CD4-positive, alpha-beta T cell treated with Interleukin-6 for 4 hours (primary cell): ENCODE data around the gene AMBRA1.

Source experiments
- DNase-seq: peaks from one replicate; pipeline ENCODE4 v3.0.0-alpha.2; 2020; ENCODE audit warnings: mixed read lengths

AMBRA1 gene

DNA sequence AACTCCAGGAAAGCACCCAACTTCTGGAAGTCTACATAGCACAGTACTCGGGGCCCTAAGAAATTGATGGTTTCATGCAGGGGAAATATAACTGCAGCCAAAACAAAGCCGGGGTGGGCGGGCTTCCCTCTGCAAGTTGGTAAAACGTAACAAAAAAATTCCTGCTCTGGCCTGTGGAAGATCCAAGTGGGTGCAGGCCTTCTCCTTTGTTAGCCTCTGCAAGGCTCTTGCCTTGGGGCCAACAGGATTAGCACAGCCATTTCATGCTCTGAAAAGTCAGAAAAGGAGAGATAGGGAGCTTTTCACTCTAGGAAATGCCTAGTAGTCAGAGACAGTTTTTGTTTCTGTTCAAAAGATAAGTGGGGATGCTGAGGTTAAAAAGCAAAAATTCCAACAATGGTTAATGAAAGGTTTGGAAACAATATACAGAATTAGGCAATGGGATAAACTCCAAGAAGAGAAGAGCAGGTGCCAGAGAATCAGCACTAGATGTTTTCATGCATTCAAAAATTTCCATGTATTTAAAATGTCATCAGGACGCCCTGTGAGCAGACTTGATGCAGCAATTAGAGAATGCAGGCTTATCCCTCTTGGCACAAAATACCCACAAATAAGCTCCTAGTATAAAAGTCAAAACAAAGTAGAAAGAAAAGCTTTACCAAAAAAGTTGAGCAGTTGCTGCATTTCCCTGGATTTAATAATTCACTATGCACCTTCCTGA is 130.0 kb downstream of the AMBRA1 start:
- no peak for DNase-seq

DNA sequence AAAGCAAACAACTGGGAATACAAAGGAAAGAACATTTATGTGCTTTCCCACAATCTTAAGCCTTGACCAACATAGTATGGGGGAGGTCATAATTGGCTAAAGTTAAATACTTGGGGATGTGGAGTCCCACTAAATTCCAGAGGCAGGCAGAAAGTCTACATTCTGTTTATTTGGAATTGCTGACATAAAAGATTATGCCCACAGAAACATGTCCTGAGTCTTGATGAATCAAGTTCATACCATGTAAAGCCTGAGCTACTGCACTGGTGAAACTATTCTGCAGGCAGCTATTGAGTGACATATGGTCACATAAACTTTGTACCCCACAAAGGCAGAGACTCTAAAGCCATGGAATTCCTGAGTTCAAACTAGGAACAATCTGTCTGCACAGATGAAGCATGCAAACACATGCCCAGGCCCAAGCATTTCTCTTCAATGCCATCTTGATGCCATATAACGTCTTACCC is 132.3 kb downstream of the AMBRA1 start:
- no peak for DNase-seq

DNA sequence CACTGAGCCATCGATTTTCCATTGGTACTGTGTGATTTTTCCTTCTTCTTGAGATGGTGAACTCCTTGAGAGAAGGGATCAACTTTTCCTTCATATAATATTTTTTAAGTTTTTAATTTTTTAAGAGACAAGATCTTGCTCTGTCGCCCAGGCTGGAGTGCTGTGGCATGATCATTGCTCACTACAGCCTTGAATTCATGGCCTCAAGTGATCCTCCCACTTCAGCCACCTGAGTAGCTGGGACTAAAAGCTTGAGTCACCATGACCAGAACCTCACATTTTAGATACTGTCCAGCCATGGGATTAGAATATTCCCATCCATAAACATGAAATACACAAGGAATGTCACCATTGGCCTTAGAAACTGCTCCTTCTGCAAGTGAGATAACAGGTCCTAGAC is 135.3 kb downstream of the AMBRA1 start:
- no peak for DNase-seq

DNA sequence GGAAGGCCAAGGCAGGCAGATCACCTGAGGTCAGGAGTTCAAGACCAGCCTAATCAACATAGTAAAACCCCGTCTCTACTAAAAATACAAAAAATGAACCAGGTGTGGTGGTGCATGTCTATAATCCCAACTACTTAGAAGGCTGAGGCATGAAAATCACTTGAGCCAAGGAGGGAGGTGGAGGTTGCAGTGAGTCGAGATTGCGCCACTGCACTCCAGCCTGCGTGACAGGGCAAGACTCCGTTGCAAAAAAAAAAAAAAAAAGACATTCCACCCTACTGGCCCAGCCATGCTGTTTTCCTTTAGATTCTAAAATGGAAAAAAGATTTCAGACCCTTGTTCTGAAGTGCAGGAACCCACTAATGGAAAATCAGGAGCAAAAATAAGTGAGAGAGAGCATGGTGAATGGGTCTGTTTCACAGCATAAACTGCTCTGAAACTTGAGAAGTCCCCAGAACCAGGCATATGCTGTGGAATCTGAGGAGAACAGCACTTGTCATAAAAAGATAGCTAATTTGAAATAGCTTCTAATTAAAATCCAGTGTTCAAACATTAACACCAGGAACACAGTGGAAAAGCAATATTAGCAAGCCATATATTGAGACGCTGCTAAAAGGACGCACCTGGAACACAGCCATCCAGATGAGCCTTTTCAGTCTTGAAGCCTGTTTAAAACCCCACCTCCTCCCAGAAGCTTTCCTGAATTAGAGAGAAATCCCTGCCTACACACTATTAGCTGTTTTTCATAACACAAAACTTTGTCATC is 136.0 kb downstream of the AMBRA1 start:
- no peak for DNase-seq

DNA sequence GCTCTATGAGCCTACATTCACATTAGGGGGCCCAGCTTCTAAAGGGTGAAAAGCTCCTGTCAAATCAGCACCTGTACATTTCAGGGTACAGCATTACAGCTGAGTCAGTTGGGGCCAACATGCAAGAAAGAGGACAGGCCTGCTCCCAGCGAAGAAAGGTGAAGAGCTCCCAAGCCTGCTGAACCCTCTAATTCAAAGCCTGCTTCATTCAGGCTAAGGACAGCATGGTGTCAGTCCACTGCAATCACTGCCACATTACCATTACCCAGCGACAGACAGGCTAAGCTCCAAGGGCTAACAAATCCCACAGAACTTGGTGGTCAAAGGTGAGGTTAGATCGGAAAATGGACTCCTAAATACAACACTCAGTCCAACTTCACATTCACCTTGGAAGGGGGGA is 136.8 kb downstream of the AMBRA1 start:
- no peak for DNase-seq

DNA sequence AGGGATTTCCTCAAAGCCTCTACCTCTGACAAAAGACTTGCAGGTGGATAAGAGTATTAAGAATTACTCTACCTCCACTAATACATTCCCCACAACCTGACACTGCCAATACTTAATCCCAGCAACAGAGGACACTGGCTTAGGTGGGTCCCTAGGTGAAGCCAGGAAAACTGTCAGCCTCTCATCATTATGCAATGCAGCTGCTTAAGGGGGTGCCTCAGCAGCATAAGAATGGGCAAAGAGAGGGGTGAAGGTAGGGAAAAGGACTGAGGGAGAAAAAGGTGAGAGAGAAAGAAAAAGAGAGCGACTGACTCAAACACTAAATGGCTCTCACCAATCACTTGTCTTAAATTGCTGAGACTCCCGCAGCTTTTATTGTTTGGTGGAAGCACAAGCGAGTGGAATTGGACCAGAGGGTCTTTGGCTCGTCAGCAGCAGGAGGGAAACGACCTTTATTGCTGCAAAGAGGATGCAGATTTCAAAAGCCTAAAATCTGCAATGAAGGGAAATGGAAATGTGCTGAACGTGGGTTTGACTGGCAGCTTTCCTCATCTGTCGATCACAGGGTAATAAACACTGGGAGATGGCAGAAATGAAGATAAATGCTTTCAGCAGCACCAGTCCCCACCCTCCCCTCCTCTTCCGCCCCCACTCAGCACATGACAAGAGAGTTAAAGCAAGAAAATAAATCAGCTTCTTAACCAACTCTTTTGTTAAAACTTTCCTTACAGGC is 137.4 kb downstream of the AMBRA1 start:
- DNase-seq = no peak

DNA sequence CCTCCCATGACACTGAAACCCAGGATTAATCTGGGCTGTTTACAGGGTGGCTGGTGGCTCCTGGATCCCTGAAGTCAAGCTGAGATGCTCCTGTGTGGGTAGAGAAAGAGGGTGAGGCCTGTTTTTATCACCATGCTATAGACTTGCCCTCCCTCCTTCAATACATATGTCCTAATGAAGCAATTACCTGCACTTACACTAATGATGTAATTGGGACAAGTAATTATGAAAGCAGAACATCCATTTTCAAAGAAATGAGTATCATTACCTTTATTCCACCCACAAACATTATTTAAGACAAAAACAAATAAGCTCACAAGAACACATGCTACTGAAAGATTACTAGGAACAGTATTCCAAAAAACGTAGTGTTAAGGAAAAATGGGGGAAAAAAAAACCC is 138.0 kb downstream of the AMBRA1 start:
- DNase-seq = no peak

DNA sequence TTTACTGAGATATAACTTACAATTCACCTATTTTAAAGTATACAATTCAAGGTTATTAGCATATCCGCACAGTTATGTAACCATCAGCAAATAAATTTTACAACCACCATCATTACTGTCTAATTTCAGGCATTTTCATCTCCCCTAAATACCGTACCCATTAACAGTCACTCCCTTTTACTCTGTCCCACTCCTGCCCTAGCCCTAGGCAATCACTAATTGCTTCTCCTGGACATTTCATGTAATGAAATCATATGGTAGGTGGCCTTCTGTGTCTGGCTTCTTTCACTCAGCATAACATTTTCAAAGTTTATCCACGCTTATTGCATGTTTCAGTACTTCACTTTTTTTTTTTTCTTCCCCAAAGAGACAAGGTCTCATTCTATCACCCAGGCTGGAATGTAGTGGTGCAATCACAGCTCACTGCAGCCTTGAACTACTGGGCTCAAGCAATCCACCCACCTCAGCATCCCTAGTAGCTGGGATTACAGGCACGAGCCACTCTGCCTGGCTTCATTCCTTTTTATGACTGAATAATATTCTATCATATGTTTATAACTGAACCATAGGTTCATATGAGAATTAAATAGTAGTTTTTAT is 140.8 kb downstream of the AMBRA1 start:
- no peak for DNase-seq

DNA sequence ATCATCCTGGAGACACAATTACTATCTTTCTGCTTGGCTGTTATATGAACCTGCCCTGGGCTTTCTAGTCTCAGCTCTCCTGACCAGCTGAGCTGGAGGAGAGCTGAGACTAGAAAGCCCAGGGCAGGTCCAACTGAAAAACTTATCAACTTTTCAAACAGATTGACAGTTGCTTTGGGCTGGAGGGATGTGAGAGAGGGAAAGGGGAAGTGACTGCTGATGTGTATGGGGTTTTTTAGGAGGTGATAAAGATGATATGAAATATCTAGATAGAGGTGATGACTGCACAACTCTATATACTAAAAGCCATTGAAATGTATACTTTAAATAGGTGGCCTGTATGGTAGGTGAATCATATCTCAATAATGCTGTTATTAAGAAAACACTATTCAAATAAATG is 142.1 kb downstream of the AMBRA1 start:
- no peak for DNase-seq

DNA sequence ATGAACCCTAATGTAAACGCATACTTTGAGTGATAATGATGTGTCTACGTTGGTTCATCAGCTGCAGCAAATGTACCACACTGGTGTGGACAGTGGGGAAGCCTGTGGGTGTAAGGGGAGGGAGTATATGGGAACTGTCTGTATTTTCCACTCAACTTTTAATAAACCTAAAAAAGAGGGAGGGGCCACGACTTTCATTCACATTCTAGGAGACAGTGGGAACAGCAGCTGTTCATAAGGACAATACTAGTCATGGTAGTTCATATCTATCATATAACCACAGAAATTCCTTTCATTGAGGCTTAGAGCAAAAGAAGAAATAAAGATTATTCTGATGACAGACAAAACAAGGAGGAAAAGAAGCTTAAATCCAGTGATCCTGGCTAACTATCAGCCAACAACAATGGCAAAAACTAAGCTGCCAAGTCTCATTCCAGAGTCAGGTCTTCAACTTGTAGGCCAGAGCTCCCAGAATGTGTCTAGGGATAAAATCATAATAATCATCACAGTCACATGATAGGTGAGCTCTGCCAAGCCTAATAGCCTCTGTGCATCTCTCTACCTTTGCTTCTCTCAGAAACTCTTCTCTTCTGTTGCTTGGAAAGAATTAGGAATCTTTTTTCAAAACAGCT is 142.9 kb downstream of the AMBRA1 start:
- DNase-seq = no peak

DNA sequence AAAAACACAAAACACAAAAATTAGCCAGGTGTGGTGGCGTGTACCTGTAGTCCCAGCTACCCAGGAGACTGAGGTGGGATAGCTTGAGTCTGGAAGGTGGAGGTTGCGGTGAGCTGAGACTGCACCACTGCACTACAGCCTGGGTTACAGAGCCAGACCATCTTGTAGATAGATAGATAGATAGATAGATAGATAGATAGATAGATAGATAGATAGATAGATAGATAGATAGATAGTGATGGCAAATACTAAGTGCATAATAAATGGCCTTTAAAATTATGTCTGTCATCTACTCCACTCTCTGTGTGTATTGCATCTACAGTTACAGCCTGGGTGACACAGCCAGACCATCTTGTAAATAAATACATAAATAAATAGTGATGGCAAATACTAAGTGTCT is 146.3 kb downstream of the AMBRA1 start:
- no peak for DNase-seq

DNA sequence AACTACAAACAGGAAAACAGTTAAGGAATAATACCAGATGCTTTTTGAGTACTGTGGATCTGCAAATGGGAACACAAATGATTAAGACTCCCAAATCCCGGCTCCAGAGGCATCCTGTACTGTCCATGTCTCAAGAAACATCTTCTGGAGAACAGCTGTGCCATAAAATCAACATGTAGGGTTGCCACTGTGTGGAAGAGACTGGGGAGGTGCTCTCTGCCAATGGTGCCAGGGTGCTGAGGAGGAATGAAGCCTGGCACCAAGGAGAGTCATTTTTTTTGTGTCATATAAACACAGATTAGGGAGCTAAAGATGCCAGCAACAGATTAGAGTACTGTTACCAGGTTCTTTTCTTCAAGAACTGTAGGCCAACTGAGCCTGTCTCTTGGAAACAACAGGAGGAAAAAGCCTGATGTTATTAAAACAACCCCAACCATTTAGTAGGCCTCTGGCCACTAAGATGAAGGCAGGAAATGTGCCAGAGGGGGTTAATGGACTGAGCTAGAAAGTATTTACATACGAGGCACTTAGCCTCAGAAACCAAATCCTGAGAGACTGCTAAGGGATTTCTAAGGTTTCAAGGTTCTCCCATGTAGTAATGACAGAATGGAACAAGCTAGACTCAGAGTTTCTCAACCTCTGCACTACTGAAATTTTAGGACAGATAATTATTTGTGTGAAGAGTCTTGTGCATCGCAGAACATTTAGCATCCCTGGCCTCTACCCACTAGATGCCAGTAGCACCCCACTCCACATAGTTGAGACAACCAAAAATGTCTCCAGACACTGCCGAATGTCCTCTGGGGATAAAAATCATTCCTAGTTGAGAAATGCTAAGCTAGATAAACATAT is 147.7 kb downstream of the AMBRA1 start:
- no peak for DNase-seq

DNA sequence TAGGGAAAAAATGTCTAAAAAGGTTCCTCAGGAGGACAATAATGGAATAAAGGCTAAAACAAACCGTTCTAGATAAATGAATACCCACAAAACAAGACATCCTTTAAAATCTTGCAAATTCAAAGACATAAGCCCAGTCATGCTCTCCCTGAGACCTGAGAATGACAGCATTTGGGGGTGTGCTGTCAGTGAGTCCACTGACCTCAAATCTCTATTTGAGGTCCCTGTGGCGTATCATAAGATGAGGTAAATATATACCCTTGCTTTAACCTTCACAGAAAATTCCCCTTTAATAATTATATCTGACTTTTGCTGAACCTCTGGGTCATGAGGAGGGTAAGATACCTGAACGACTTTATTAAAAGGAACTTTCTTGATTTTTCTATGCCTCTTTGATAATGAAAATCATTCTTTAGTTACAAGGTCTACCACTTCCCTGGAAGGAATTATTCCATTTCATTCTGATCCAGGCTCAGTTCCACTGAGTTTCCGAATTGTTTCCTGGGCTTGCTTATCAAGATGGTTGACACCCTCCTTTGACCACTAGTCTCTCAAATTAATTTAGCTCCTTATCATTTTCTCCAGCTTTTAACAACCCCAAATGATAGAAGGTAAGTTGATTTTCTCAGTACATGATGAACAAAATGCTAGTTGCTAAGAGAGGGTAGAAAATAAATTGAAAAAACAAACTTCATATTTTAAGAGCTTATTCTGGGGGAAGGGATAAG is 148.5 kb downstream of the AMBRA1 start:
- no peak for DNase-seq

DNA sequence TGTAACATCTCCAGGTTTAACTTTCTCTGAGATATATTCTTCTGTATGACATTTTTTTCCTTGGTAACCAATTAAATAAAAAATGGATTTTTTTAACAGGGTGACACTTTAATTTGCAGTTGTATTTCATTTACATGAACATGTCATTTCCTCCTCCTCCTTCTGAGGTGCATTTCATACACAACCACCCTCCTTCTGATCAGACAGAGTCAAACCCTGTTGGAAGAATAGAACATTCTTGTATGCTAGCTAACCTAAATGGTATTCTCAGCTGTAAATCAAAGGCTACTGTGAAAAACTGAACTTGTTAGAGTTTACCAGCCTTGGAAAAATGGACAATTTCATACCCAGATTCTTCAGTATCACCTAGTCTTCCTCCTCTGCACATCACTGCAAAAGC is 149.5 kb downstream of the AMBRA1 start:
- DNase-seq = no peak

DNA sequence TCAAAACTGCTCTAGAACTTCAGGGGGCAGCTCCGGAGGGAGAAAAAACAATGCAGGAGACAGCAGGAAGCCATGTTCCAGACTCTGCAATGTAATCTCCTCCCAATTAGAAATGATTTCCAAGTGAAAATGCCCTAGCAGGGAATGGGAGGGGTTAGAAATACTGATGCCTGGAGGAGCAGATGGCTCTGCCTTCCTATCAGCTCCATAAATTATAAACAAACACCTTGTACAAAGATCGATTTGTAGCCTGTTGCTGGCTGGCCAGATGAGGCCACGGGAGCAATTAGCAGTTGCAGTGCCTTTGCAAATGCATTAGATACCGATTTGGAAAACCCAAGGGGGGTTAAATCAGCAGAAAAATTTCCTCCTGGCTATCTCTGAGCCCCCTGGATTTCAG is 155.6 kb downstream of the AMBRA1 start:
- no peak for DNase-seq

DNA sequence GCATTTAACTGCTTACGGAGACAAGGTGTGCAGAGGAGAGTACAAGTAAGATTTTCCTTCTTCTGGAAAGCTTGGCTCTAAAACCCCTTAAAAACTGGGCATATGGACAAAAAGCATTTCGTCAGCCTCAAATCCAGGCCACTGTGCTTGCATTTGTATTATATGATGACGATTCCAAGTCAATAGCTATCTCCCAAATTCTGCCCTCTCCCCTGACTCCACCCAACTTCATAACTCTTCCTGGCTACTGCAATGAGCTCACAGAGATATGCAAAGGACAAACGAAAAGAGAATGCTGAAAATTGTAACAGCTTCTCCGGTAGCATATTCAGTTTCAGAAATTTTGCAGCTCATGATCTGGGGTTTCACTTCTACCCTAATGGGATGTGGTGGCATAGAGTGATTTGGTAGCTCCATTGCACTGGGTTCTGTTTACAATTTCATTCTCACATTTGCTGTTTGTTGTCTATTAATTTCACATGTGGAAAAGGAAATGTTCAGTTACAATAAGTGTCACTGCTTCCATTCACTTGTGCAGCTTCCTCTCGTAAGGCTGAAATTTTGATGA is 156.6 kb downstream of the AMBRA1 start:
- DNase-seq = no peak

DNA sequence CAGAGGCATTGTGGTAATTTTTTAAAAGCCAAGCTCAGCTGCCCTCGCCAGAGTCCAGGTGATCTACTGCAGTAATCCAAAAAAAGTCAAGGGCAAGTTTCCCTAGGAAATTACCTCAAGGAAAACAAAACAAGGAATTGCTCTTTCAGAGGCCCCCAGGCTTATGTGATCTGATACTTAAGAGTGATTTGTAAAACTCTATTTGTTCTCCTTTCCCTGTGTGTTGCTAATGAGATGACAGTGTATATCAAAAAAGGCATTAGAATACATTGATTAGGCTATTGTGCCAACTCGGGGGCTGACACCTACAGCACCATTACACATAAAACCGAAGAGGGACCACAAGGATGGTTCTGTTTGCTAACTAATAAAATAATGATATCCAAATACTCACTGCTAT is 157.7 kb downstream of the AMBRA1 start:
- no peak for DNase-seq

DNA sequence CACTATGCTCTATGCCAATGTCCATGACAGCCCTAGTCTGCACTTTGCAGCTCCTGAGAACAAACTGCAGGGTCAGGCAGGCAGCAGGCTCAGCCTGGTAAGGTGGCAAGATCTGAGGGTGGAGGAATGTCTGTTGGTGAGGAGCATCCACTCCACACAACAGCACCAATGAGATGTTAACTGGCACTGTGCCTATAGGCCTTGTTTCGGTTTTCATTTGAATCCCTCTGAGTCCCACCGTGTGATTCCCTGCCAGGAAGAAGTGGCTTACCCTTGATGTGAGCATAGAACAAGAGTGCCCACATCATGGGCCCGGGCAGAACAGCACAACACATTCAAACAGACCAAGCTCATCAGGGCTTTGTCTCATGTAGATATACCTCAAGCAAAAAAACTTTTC is 158.1 kb downstream of the AMBRA1 start:
- DNase-seq = no peak

DNA sequence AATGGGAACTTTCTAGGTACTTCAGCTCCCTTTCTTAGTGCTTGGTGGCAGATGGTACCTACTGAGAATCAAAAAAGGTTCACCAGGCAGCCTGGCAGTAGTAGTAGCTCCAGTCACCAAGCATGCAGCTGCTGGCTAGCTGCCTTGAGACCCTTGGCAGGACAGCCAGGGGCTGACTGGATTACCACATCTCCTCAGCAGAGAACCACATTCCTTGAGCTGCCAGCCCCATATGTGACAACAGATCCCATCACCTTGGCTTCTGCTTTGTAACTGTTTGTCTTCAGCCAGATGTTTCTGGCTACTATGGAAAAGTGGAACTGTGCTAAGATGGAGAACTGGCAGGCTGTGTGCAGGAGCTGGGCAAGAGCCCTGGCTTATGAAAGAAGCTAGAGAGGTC is 162.6 kb downstream of the AMBRA1 start:
- no peak for DNase-seq

DNA sequence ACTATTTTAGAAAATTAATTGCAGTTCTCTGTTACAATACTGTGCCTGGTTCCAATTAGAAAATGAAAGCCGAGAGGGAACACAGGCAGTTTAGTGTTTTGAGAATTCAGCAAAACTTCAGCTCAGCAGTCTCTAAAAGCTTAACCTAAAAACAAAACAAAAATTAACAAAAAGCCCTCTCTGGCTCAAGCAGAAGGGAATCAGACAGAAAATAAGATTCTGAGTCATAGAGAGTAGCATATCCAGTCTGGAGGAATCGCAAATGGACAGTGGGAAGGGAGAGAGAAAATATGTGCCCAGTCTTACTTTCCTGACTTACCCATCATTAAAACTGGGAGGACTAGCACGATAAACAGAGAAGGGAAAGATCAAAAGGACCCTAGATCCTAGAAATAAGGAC is 164.1 kb downstream of the AMBRA1 start:
- no peak for DNase-seq

DNA sequence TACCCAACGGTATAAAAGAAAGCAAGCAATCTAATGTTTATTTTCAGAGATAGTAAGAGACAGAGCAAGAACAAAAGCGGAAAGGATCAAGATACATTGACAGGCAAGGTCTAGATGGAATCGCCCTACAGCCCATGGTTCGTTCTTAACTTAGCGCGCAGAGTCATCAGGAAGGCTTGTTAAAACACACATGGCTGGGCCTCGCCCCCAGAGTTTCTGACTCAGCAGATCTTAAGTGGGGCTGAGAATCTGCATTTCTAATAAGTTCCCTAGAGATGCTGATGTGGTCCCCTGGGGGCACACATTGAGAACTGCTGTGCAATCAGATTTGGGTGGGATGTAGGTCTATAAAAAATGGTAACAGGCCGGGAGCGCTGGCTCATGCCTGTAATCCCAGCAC is 166.5 kb downstream of the AMBRA1 start:
- DNase-seq = no peak
